Uterus (tissue), 4 donors: ENCODE data around the gene ERP27. TPM values are rescaled to one million over a fixed set of nuclear protein-coding genes. Genes with fewer than 3 reads are reported as not detected.

Experiments
- DNase-seq, 2 donors: peaks; one replicate each; pipeline ENCODE4 v3.0.0-alpha.2; 2019 to 2020
- H3K27ac ChIP-seq, 2 donors: fragments of 200-600 bp; sonication (generic); 1 replicate in 1 of 2; 2 replicates in 1 of 2; pipeline ENCODE4 v1.5.1; 2016 to 2018
- H3K27me3 ChIP-seq, 2 donors: fragments of 200-600 bp; sonication (generic); one replicate each; pipeline ENCODE4 v1.5.1; 2018 to 2019; ENCODE audit warnings: control low read depth in 1 of 2
- H3K36me3 ChIP-seq, 2 donors: fragments of 200-600 bp; sonication (generic); one replicate each; pipeline ENCODE4 v1.5.1; 2019; ENCODE audit warnings: control low read depth in 1 of 2
- H3K4me1 ChIP-seq, 2 donors: fragments of 200-600 bp; sonication (generic); one replicate each; pipeline ENCODE4 v1.5.1; 2018 to 2019; ENCODE audit warnings: control low read depth in 1 of 2
- H3K4me3 ChIP-seq, 2 donors: fragments of 200-600 bp; sonication (generic); 1 replicate in 1 of 2; 2 replicates in 1 of 2; pipeline ENCODE4 v1.5.1; 2018 to 2019; ENCODE audit warnings: mild to moderate bottlenecking in 1 of 2
- H3K9me3 ChIP-seq, 2 donors: fragments of 200-600 bp; sonication (generic); one replicate each; pipeline ENCODE4 v1.5.1; 2019; ENCODE audit warnings: control low read depth in 1 of 2
- POLR2A ChIP-seq, 2 donors: fragments of 450-650 bp; IDR thresholded peaks; one replicate each; pipeline ENCODE4 v1.6.1; 2016; ENCODE audit warnings: antibody characterized with exemption in 2 of 2, mild to moderate bottlenecking in 1 of 2, moderate library complexity in 1 of 2
- intact Hi-C: fragments of 100-400 bp; cut with DNase I; formaldehyde crosslinking; loops from one replicate; pipeline ENCODE4 v1.15.1; 2023; ENCODE audit warnings: low total_unique reads
- total RNA-seq, 4 donors: library from RNA; depleted of rRNA in 3 of 4; stranded (reverse); fragments of >200 nt in 3 of 4; gene quantifications; one replicate each; pipeline versions ENCODE4 v1.1.0 to v1.2.4, GENCODE V29; 2014 to 2023
- TF ChIP-seq, protein P1 (sequence below), 4 experiments: fragments of 200-600 bp in 2 of 4; fragments of 450-650 bp in 2 of 4; sonication (generic) in 2 of 4; IDR thresholded peaks; one replicate each; pipeline ENCODE4 v1.5.1; 2016 to 2019; ENCODE audit warnings: antibody characterized with exemption in 4 of 4, mild to moderate bottlenecking in 2 of 4, moderate library complexity in 1 of 4
- donor health status: DM: yes; HTN: yes; CAD: no.

ERP27 gene
- total RNA-seq, 4 donors from 2014 or later: 0.61 to 2.6 (median 1.5) TPM; not detected in 1

DNA sequence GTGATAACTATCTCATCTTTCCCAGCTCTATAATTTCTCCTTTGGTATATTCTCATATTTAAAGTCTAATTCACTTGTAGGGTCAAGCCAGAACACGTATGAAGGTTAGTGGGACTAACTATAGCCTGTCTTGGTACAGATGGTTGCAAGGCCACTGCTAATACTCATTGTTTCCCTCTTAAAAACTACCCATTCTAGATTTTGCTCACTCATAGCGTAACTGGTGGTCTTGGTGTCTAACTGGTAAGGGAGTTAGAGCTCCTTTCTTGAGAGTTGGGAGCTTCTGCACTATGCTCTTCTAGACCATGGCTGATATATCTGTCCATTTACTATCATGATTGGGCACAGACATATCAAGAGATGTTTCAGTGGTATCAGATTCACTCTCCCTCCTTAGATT lies 61.5 kb downstream of the ERP27 start:
- no peak overlapping the region for H3K4me3 ChIP-seq
- no peaks in the 10 kb centered on the region for H3K9me3 ChIP-seq
- H3K4me1 ChIP-seq: no peaks in the 10 kb centered on the region
- no peak for TF ChIP-seq POLR2A (IDR thresholded peaks at IDR 0.05)
- TF ChIP-seq, protein P1, sequence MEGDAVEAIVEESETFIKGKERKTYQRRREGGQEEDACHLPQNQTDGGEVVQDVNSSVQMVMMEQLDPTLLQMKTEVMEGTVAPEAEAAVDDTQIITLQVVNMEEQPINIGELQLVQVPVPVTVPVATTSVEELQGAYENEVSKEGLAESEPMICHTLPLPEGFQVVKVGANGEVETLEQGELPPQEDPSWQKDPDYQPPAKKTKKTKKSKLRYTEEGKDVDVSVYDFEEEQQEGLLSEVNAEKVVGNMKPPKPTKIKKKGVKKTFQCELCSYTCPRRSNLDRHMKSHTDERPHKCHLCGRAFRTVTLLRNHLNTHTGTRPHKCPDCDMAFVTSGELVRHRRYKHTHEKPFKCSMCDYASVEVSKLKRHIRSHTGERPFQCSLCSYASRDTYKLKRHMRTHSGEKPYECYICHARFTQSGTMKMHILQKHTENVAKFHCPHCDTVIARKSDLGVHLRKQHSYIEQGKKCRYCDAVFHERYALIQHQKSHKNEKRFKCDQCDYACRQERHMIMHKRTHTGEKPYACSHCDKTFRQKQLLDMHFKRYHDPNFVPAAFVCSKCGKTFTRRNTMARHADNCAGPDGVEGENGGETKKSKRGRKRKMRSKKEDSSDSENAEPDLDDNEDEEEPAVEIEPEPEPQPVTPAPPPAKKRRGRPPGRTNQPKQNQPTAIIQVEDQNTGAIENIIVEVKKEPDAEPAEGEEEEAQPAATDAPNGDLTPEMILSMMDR (IDR thresholded peaks at IDR 0.05): no peak
- H3K27me3 ChIP-seq: no peaks in the 10 kb centered on the region
- no peak overlapping the region for H3K27ac ChIP-seq
- intact Hi-C loops: no loop called here
- DNase-seq: no peak
- no peaks in the 10 kb centered on the region for H3K36me3 ChIP-seq

- H3K4me3 ChIP-seq: no peak overlapping the region
- intact Hi-C loops: no loop called here
- H3K27me3 ChIP-seq: no peaks in the 10 kb centered on the region
- TF ChIP-seq, protein P1 (IDR thresholded peaks at IDR 0.05): no peak
- no peak for TF ChIP-seq POLR2A (IDR thresholded peaks at IDR 0.05)
- no peaks in the 10 kb centered on the region for H3K4me1 ChIP-seq
- H3K9me3 ChIP-seq: no peaks in the 10 kb centered on the region
- H3K27ac ChIP-seq: no peak overlapping the region
- DNase-seq: no peak
- H3K36me3 ChIP-seq: no peaks in the 10 kb centered on the region
Observed at GRCh38 chr12:14874882-14875281, 63.5 kb downstream of the ERP27 start.

DNA sequence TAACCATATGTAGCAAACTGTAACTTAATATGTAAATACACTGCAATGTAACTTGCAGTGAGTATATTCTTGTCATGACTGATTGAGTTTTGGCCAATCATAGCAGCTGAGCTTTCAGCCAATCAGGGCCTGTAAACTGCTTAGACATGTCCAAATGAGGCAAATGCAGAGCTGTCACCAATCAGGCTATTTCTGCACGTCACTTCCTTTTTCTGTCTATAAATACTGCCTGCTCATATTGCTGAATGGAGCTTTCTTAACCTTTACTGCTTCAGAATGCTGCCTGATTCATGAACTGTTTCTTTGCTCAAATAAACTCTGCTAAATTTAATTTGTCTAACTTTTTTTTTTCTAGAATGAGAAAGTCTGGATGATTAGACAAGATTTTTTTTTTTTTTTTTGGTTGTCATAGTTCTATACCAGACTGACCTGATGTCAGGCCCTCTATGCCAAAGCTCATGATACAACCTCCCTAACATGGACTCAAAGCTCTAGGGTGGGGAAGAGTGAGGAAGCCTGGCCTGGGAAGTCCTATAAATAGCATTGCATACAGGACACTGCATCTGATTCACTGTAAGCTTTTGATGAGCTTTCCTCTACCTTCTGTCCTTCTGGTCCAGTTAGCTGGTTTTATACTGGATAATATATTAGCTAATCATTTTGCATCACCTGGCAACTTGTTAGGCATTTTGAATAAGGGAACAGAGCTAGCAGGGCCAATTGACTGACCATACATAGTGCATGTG lies 64.7 kb downstream of the ERP27 start:
- H3K36me3 ChIP-seq: no peaks in the 10 kb centered on the region
- H3K9me3 ChIP-seq: no peaks in the 10 kb centered on the region
- no peaks in the 10 kb centered on the region for H3K4me1 ChIP-seq
- DNase-seq: no peak
- H3K27ac ChIP-seq: no peak overlapping the region
- no peak overlapping the region for H3K4me3 ChIP-seq
- intact Hi-C loops: no loop called here
- H3K27me3 ChIP-seq: no peaks in the 10 kb centered on the region
- no peak for TF ChIP-seq POLR2A (IDR thresholded peaks at IDR 0.05)
- TF ChIP-seq, protein P1 (IDR thresholded peaks at IDR 0.05): no peak

DNA sequence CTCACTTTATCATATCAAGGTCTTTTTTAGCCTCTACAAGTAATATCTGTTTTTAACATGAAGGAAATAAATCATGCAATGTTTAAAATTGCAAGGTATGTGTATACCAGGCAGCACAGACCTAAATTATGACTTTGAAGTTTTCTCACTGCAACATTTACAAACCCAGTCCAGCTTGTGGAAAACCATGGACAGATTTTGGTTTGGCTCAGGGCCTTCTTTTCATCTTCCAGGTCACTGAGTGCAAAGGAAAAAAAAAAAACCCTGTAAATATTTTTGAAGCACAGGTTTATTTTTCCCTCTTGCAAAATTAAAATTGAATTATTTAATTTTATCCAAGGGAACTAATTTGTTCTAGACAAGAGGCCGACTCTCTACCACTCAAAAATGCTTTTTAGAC lies 66.5 kb downstream of the ERP27 start:
- no peaks in the 10 kb centered on the region for H3K9me3 ChIP-seq
- H3K4me3 ChIP-seq: no peak overlapping the region
- no peaks in the 10 kb centered on the region for H3K27me3 ChIP-seq
- intact Hi-C loops: no loop called here
- no peak overlapping the region for H3K27ac ChIP-seq
- H3K36me3 ChIP-seq: no peaks in the 10 kb centered on the region
- no peak for TF ChIP-seq POLR2A (IDR thresholded peaks at IDR 0.05)
- TF ChIP-seq, protein P1 (IDR thresholded peaks at IDR 0.05): no peak
- DNase-seq: no peak
- no peaks in the 10 kb centered on the region for H3K4me1 ChIP-seq

GRCh38 chr12:14871247-14871646 lies 67.1 kb downstream of the ERP27 start:
- Histone ChIP-seq H3K4me1 (no peaks in the 10 kb centered on the region), H3K27me3 (no peaks in the 10 kb centered on the region), H3K36me3 (no peaks in the 10 kb centered on the region), H3K9me3 (no peaks in the 10 kb centered on the region), H3K4me3 (no peak overlapping the region), H3K27ac (no peak overlapping the region)
- no peak for TF ChIP-seq POLR2A (IDR thresholded peaks at IDR 0.05)
- TF ChIP-seq, protein P1 (IDR thresholded peaks at IDR 0.05): no peak
- no peak for DNase-seq
- intact Hi-C loops: no loop called here
